AG04450 (cell line): ENCODE measurements around the gene NCAPD3. TPM values are rescaled to one million over a fixed set of nuclear protein-coding genes. Genes with fewer than 3 reads are reported as not detected.
"Not testable (repeated sequence)": the region's sequence is repeated elsewhere in the genome, so short reads cannot be mapped to it uniquely, and the experiment has no call there.

Experiments used
- CTCF ChIA-PET: fragments of 300-600, 350-600 bp; formaldehyde crosslinking; extraction: SDS; loops from one replicate; lab custom pipeline; 2022; ENCODE audit warnings: antibody characterized with exemption, inconsistent platforms; lab: Charles Lee
- POLR2A ChIA-PET: fragments of 350-600 bp; formaldehyde crosslinking; extraction: SDS; loops from one replicate; lab custom pipeline; 2021; ENCODE audit warnings: antibody characterized with exemption, inconsistent platforms; lab: Yijun Ruan, JAX
- DNase-seq: peaks from one replicate; pipeline ENCODE4 v3.0.0-alpha.2; 2011; ENCODE audit warnings: low read depth, low spot score
- H3K27ac ChIP-seq: one replicate; pipeline ENCODE4 v1.5.1; 2012; ENCODE audit warnings: low read depth, low read length, control low read depth
- H3K27me3 ChIP-seq: one replicate; pipeline ENCODE4 v1.6.0; 2012; ENCODE audit warnings: low read length; ENCODE audit not compliant: control insufficient read depth, insufficient read depth
- H3K4me3 ChIP-seq: 2 replicates; pipeline ENCODE4 v1.5.1; 2011; ENCODE audit warnings: mild to moderate bottlenecking, low read depth, low read length, control low read depth
- H3K9me3 ChIP-seq: 2 replicates; pipeline ENCODE4 v1.5.1; 2012; ENCODE audit warnings: low read length; ENCODE audit not compliant: control insufficient read depth, insufficient read depth
- polyA plus RNA-seq: library from polyadenylated mRNA; depleted of rRNA; stranded (reverse); fragments of >200 nt; gene quantifications from 2 replicates; pipeline ENCODE4 v1.2.3, GENCODE V29; 2011
- TF ChIP-seq, protein P1 (sequence below): IDR thresholded peaks from 2 replicates; pipeline ENCODE4 v1.5.1; 2011; ENCODE audit warnings: low read depth, low read length, control low read depth, inconsistent platforms

The NCAPD3 gene
- polyA plus RNA-seq, 1 experiment: 12.2 TPM

DNA sequence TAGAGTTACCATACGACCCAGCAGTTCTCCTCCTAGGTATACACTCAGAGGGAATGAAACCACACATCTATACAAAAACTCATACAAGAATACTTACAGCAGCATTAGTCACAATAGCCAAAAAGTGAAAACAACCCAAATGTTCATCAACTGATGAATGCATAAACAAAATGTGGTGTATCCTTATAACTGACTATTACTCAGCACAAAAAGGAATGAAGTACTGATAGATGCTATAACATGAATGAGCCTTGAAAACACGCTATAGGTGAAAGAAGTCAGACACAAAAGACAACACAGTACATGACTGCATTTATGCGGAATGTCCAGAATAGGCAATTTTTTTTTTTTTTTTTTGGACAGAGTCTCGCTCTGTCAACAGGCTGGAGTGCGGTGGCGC is 23.1 kb downstream of the NCAPD3 start:
- ChIA-PET CTCF (interaction anchor here (1.5 kb wide), 1 partner anchor 8 kb away, joined by 5 read pairs; no protein-coding TSS in a partner anchor), POLR2A (no interaction called here)
- no peak overlapping the region for H3K4me3 ChIP-seq
- H3K27ac ChIP-seq: no peak overlapping the region
- TF ChIP-seq, protein P1, sequence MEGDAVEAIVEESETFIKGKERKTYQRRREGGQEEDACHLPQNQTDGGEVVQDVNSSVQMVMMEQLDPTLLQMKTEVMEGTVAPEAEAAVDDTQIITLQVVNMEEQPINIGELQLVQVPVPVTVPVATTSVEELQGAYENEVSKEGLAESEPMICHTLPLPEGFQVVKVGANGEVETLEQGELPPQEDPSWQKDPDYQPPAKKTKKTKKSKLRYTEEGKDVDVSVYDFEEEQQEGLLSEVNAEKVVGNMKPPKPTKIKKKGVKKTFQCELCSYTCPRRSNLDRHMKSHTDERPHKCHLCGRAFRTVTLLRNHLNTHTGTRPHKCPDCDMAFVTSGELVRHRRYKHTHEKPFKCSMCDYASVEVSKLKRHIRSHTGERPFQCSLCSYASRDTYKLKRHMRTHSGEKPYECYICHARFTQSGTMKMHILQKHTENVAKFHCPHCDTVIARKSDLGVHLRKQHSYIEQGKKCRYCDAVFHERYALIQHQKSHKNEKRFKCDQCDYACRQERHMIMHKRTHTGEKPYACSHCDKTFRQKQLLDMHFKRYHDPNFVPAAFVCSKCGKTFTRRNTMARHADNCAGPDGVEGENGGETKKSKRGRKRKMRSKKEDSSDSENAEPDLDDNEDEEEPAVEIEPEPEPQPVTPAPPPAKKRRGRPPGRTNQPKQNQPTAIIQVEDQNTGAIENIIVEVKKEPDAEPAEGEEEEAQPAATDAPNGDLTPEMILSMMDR: no peak
- H3K27me3 ChIP-seq: no peaks in the 10 kb centered on the region
- no peak for DNase-seq
- no peaks in the 10 kb centered on the region for H3K9me3 ChIP-seq

GRCh38 chr11:134199531-134199930 is 24.2 kb downstream of the NCAPD3 start:
- Histone ChIP-seq H3K27me3 (no peaks in the 10 kb centered on the region), H3K27ac (no peak overlapping the region), H3K9me3 (no peaks in the 10 kb centered on the region), H3K4me3 (no peak overlapping the region)
- ChIA-PET POLR2A (interaction anchor here (0.6 kb wide), 1 partner anchor 152 kb away, joined by 3 read pairs; no protein-coding TSS in a partner anchor), CTCF (interaction anchor here (0.6 to 1.5 kb wide), 3 partner anchors 9 to 149 kb away, joined by 3 to 5 read pairs (median 4); no protein-coding TSS in a partner anchor)
- TF ChIP-seq, protein P1: no peak
- DNase-seq: no peak

DNA sequence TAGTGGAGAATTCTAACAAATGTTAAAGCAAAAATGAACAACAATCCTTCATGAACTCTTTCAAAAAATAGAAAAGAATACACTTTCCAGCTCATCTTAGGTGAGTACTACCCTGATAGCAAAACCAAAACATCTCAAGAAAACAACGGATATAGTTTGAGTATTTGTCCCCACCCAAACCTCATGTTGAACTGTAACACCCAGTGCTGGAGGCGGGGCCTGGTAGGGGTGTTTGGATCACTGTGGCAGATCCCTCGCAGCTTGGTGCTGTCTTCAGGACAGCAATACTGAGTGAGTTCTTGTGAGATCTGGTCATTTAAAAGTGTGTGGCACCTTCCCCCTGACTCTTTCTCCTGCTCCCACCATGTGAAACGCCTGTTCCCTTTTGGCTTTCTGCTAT is 27.0 kb downstream of the NCAPD3 start:
- ChIA-PET CTCF (interaction anchor here (2.8 kb wide), 1 partner anchor 11 kb away, joined by 21 read pairs; no protein-coding TSS in a partner anchor), POLR2A (no interaction called here)
- Histone ChIP-seq H3K4me3 (no peak overlapping the region), H3K9me3 (no peaks in the 10 kb centered on the region), H3K27me3 (no peaks in the 10 kb centered on the region), H3K27ac (no peak overlapping the region)
- DNase-seq: no peak
- TF ChIP-seq, protein P1: no peak

DNA sequence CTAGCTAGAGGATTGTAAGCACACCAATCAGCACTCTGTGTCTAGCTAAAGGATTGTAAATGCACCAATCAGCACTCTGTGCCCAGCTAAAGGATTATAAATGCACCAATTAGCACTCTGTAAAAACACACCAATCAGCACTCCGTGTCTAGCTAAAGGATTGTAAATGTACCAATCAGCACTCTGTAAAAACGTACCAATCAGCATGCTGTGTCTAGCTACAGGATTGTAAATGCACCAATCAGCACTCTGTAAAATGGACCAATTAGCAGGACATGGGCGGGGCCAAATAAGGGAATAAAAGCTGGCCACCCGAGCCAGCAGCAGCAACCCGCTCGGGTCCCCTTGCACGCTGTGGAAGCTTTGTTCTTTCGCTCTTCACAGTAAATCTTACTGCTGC is 35.7 kb downstream of the NCAPD3 start:
- CTCF ChIA-PET, POLR2A ChIA-PET, DNase-seq, H3K9me3 ChIP-seq, H3K27ac ChIP-seq, H3K27me3 ChIP-seq, H3K4me3 ChIP-seq: not testable (repeated sequence)

GRCh38 chr11:134181707-134182106 is 42.1 kb downstream of the NCAPD3 start:
- ChIA-PET CTCF (no interaction called here), POLR2A (no interaction called here)
- Histone ChIP-seq H3K4me3 (no peak overlapping the region), H3K27ac (no peak overlapping the region), H3K27me3 (no peaks in the 10 kb centered on the region), H3K9me3 (no peaks in the 10 kb centered on the region)
- TF ChIP-seq, protein P1: no peak
- DNase-seq: no peak
